Measurements from ENCODE around the gene PDLIM1. TPM values are rescaled to one million over a fixed set of nuclear protein-coding genes. Genes with fewer than 3 reads are reported as not detected.
"Not testable (repeated sequence)": the region's sequence is repeated elsewhere in the genome, so short reads cannot be mapped to it uniquely, and the experiment has no call there.

The PDLIM1 gene
- total and polyA plus RNA-seq, 2 donors (not counting 1 experiment from before 2014, with no cell fraction given), result 24.3 to 390 TPM

DNA sequence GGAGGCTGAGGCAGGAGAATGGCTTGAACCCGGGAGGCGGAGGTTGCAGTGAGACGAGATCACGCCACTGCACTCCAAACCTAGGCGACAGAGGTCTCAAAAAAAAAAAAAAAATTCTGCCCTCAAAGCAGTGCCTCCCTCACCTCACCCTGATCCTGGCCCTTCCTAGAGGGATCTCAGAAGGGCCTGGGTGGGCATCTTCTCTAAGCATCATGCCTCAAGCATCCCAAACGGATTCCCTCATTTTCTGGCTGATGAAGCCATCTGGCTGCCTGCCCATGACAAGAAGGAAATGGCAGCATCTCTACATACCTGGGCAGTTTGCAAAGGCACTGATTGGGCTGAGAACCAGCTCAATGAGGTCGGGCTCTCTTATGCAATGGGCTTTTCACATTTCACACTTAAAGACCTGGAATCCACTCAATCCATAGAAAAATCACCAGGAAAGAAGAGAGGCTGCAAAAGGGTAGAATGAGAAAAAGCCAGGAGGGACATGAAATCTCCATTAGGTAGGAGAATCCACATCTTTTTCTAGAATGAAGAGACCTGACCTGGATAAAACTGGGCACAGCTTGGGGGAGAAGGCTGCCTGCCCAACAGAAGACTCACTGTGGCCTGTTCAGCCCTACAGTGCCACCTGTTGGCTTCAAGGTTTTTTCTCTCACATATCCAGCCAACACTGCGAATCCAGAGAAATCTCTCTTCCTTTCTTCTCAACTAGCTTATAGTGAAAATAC, 48.1 kb downstream of the PDLIM1 start:
- Histone ChIP-seq H3K4me1 (ENCODE audit: control insufficient read depth, extremely low read depth, insufficient read depth, low read length) (peaks cover 16% of the 10 kb centered on the region), H3K27ac (ENCODE audit: insufficient read depth, low read length) (no peak overlapping the region), H3K4me2 (ENCODE audit: extremely low read depth, insufficient read depth, low read length) (no peak overlapping the region), H3K9me3 (ENCODE audit: control insufficient read depth, insufficient read depth, low read depth, low read length) (no peaks in the 10 kb centered on the region), H3K27me3 (ENCODE audit: control insufficient read depth, insufficient read depth, low read length) (no peaks in the 10 kb centered on the region), H3K4me3 (replicated peaks in 1 of 4; ENCODE audit: control extremely low read depth in 1 of 4, insufficient read depth in 1 of 4, low read depth in 3 of 4, low read length in 4 of 4) (no peak overlapping the region), H3K9ac (ENCODE audit: insufficient read depth, low read length) (no peak overlapping the region), H3K79me2 (ENCODE audit: control insufficient read depth, insufficient read depth, low read length) (no peaks in the 10 kb centered on the region), H3K36me3 (ENCODE audit: control insufficient read depth, insufficient read depth, low read length) (peaks cover 20% of the 10 kb centered on the region), H4K20me1 (ENCODE audit: control insufficient read depth, extremely low read depth, insufficient read depth, low read length) (no peaks in the 10 kb centered on the region), H2AFZ (ENCODE audit: low read length) (no peak overlapping the region)
- peak; percentile 48 to 69 for DNase-seq (ENCODE audit: low read depth in 2 of 2)
- TF ChIP-seq, protein P1, sequence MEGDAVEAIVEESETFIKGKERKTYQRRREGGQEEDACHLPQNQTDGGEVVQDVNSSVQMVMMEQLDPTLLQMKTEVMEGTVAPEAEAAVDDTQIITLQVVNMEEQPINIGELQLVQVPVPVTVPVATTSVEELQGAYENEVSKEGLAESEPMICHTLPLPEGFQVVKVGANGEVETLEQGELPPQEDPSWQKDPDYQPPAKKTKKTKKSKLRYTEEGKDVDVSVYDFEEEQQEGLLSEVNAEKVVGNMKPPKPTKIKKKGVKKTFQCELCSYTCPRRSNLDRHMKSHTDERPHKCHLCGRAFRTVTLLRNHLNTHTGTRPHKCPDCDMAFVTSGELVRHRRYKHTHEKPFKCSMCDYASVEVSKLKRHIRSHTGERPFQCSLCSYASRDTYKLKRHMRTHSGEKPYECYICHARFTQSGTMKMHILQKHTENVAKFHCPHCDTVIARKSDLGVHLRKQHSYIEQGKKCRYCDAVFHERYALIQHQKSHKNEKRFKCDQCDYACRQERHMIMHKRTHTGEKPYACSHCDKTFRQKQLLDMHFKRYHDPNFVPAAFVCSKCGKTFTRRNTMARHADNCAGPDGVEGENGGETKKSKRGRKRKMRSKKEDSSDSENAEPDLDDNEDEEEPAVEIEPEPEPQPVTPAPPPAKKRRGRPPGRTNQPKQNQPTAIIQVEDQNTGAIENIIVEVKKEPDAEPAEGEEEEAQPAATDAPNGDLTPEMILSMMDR (conservative IDR thresholded peaks at IDR 0.05 in 1 of 2, IDR thresholded peaks at IDR 0.05 in 1 of 2; ENCODE audit: low read depth in 1 of 2, low read length in 2 of 2), result peak; percentile 75 to 78
- no peak for TF ChIP-seq EZH2 (IDR thresholded peaks at IDR 0.05; ENCODE audit: low read length, missing control alignments)

DNA sequence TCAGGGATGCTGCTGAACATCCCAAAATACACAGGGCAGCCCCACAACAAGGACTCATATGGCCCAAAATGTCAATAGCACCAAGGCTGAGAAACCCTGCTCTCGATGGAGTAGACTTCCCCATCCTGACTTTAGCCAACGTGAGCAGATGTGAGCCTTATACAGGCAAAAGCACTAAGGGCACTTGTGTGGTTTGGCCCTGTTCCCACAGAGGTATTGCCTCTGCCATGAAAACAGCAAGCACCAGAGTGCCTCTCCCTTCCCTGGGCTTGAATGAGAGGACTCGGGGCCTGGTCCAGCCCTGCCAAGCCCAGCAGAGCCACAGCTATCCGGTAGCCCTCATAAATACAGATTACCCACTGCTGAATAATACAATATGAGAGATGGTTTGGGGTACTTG, 49.3 kb downstream of the PDLIM1 start:
- Histone ChIP-seq H3K9ac (ENCODE audit: insufficient read depth, low read length) (no peak overlapping the region), H3K27ac (ENCODE audit: insufficient read depth, low read length) (no peak overlapping the region), H3K9me3 (ENCODE audit: control insufficient read depth, insufficient read depth, low read depth, low read length) (no peaks in the 10 kb centered on the region), H4K20me1 (ENCODE audit: control insufficient read depth, extremely low read depth, insufficient read depth, low read length) (no peaks in the 10 kb centered on the region), H3K4me2 (ENCODE audit: extremely low read depth, insufficient read depth, low read length) (no peak overlapping the region), H3K4me1 (ENCODE audit: control insufficient read depth, extremely low read depth, insufficient read depth, low read length) (peaks cover 15% of the 10 kb centered on the region), H2AFZ (ENCODE audit: low read length) (no peak overlapping the region), H3K27me3 (ENCODE audit: control insufficient read depth, insufficient read depth, low read length) (no peaks in the 10 kb centered on the region), H3K4me3 (replicated peaks in 1 of 4; ENCODE audit: control extremely low read depth in 1 of 4, insufficient read depth in 1 of 4, low read depth in 3 of 4, low read length in 4 of 4) (no peak overlapping the region), H3K36me3 (ENCODE audit: control insufficient read depth, insufficient read depth, low read length) (peaks cover 23% of the 10 kb centered on the region), H3K79me2 (ENCODE audit: control insufficient read depth, insufficient read depth, low read length) (no peaks in the 10 kb centered on the region)
- DNase-seq (ENCODE audit: low read depth in 2 of 2), result peak in 1 of 2 donors; percentile 30
- TF ChIP-seq, protein P1 (conservative IDR thresholded peaks at IDR 0.05 in 1 of 2, IDR thresholded peaks at IDR 0.05 in 1 of 2; ENCODE audit: low read depth in 1 of 2, low read length in 2 of 2), result no peak
- TF ChIP-seq EZH2 (IDR thresholded peaks at IDR 0.05; ENCODE audit: low read length, missing control alignments), result no peak

DNA sequence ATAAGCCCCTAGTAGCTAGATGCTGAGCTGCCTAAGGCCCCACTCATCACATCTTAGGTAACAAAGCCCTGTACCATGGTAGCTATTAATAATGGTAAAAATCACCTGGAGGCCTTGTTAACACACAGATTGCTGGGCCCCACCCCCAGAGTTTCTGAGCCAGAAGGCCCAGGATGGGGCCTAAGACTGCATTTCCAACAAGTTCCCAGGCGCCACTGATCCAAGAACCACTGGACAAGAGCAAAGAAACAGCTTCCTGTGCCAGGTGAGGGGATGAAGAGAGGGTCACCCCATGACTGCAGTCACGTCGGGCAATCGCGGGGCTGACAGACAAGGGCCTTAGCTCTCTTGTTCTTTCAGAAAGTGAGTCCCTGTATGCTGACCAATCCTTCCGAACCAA, 50.0 kb downstream of the PDLIM1 start:
- Histone ChIP-seq H3K9ac (ENCODE audit: insufficient read depth, low read length) (no peak overlapping the region), H4K20me1 (ENCODE audit: control insufficient read depth, extremely low read depth, insufficient read depth, low read length) (no peaks in the 10 kb centered on the region), H3K79me2 (ENCODE audit: control insufficient read depth, insufficient read depth, low read length) (no peaks in the 10 kb centered on the region), H3K4me3 (replicated peaks in 1 of 4; ENCODE audit: control extremely low read depth in 1 of 4, insufficient read depth in 1 of 4, low read depth in 3 of 4, low read length in 4 of 4) (no peak overlapping the region), H3K27me3 (ENCODE audit: control insufficient read depth, insufficient read depth, low read length) (no peaks in the 10 kb centered on the region), H2AFZ (ENCODE audit: low read length) (no peak overlapping the region), H3K4me1 (ENCODE audit: control insufficient read depth, extremely low read depth, insufficient read depth, low read length) (peaks cover 16% of the 10 kb centered on the region), H3K4me2 (ENCODE audit: extremely low read depth, insufficient read depth, low read length) (no peak overlapping the region), H3K9me3 (ENCODE audit: control insufficient read depth, insufficient read depth, low read depth, low read length) (no peaks in the 10 kb centered on the region), H3K36me3 (ENCODE audit: control insufficient read depth, insufficient read depth, low read length) (peaks cover 21% of the 10 kb centered on the region), H3K27ac (ENCODE audit: insufficient read depth, low read length) (no peak overlapping the region)
- DNase-seq (ENCODE audit: low read depth in 2 of 2), result no peak
- TF ChIP-seq, protein P1 (conservative IDR thresholded peaks at IDR 0.05 in 1 of 2, IDR thresholded peaks at IDR 0.05 in 1 of 2; ENCODE audit: low read depth in 1 of 2, low read length in 2 of 2), result no peak
- TF ChIP-seq EZH2 (IDR thresholded peaks at IDR 0.05; ENCODE audit: low read length, missing control alignments), result no peak

DNA sequence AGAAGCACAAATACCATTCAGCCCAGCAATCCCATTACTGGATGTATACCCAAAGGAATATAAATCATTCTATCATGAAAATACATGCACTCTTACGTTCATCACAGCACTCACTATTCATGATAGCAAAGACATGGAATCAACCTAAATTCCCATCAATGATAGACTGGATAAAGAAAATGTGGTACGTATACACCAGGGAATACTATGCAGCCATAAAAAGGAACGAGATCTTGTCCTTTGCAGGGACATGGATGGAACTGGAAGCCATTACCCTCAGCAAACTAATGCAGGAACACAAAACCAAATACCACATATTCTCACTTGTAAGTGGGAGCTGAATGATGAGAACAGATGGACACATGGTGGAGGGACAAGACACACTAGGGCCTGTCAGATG, 50.7 kb downstream of the PDLIM1 start:
- H3K79me2 ChIP-seq (ENCODE audit: control insufficient read depth, insufficient read depth, low read length); H3K27ac ChIP-seq (ENCODE audit: insufficient read depth, low read length); H3K4me3 ChIP-seq (replicated peaks in 1 of 4; ENCODE audit: control extremely low read depth in 1 of 4, insufficient read depth in 1 of 4, low read depth in 3 of 4, low read length in 4 of 4); DNase-seq (ENCODE audit: low read depth in 2 of 2); H4K20me1 ChIP-seq (ENCODE audit: control insufficient read depth, extremely low read depth, insufficient read depth, low read length); H3K4me2 ChIP-seq (ENCODE audit: extremely low read depth, insufficient read depth, low read length); H2AFZ ChIP-seq (ENCODE audit: low read length); H3K27me3 ChIP-seq (ENCODE audit: control insufficient read depth, insufficient read depth, low read length); H3K9me3 ChIP-seq (ENCODE audit: control insufficient read depth, insufficient read depth, low read depth, low read length); H3K9ac ChIP-seq (ENCODE audit: insufficient read depth, low read length): not testable (repeated sequence)
- Histone ChIP-seq H3K4me1 (ENCODE audit: control insufficient read depth, extremely low read depth, insufficient read depth, low read length) (peaks cover 19% of the 10 kb centered on the region), H3K36me3 (ENCODE audit: control insufficient read depth, insufficient read depth, low read length) (peaks cover 17% of the 10 kb centered on the region)
